ENCODE results near the gene CDHR4. TPM values are rescaled to one million over a fixed set of nuclear protein-coding genes. Genes with fewer than 3 reads are reported as not detected.

Gene CDHR4
- total RNA-seq, 4 donors from 2014 or later: 0.36 to 6.0 TPM; not detected in 2

DNA sequence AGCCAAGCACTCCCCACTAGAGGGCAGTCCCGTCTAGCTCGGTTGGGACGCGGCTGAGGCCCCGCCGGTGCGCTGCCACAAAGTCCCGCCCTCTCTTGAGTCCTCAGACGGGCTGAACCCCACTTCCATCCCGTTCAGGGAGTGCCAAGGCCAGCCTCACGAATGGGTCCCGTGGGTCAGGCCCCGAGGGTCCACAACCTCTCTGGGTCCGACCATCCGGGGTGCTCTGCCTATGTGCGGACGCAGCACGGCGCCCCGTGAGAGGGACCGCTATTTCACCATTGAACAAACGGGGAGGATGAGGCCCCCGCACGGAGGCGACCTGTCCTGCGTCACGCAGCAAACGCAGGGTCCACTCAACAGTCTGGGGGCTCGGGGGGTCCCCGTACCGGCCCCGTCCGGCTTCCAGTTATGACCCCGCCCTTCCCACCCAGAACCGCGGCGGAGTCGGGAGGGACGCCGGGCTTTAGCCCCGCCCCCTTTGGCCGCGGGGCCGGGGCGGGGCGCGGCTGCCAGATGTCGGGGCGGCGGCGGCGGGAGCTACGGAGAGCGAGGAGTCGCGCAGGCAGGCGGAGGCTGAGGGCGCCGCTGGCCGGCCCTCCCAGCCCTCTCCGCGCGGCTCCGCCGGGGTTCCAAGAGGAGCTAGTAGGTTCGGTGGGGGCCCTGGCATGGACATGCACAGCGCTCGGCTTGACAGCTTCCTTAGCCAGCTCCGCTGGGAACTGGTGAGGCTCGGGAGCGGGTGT is 3.2 kb upstream of the CDHR4 start, which contains the start of gene INKA1:
Gene INKA1, plus strand, starts transcription at position 543 of the 746 bp plus-strand sequence. Its CDS starts 132 bp downstream, at position 675.
- peak; percentile 64 for DNase-seq (ENCODE audit: low spot score)
- ATAC-seq (ENCODE audit: low FRiP score): peak; percentile 92
- TF ChIP-seq, protein P1, sequence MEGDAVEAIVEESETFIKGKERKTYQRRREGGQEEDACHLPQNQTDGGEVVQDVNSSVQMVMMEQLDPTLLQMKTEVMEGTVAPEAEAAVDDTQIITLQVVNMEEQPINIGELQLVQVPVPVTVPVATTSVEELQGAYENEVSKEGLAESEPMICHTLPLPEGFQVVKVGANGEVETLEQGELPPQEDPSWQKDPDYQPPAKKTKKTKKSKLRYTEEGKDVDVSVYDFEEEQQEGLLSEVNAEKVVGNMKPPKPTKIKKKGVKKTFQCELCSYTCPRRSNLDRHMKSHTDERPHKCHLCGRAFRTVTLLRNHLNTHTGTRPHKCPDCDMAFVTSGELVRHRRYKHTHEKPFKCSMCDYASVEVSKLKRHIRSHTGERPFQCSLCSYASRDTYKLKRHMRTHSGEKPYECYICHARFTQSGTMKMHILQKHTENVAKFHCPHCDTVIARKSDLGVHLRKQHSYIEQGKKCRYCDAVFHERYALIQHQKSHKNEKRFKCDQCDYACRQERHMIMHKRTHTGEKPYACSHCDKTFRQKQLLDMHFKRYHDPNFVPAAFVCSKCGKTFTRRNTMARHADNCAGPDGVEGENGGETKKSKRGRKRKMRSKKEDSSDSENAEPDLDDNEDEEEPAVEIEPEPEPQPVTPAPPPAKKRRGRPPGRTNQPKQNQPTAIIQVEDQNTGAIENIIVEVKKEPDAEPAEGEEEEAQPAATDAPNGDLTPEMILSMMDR (IDR thresholded peaks at IDR 0.05): peak in 1 of 3 donors; percentile 25

DNA sequence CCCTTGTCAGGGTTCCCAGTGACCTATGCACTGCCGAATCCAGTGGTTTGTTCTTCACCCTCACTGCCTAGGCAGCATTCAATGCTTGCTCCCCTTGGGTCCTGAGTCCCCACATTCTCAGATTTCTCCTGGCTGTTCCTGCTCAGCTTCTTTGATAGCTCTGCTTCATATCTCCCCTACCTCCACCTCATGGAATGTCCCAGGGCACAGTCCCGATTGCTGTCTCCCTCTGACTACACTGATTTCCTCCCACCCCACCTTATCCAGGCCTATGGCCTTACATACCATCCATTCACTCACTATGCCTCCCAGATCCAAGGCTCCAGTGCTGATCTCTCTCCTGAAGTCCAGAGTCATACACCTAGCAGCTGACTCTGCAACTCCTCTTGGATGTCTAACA is 1.5 kb upstream of the CDHR4 start:
- TF ChIP-seq, protein P1 (IDR thresholded peaks at IDR 0.05): no peak
- ATAC-seq (ENCODE audit: low FRiP score) (no peak), DNase-seq (ENCODE audit: low spot score) (no peak)

DNA sequence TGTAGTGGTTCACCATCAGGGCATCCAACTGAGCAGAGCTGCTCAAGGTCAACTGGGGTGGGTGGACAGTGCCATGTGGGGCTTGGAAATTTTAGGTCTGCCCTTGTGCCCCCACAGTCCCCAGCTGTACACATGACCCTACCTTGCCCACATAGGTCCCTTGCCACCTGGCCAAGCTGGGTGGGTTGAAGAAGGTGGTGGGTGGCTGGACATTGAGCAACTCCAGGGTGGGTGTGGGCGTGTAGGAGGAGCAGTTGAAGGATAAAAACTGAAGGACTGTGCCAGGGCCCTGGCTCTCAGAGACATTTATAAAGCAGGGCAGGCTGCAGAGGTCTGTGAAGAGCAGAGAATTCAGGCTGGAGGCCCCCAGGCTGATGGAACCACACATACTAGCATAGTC is 568 bp downstream of the CDHR4 start:
- DNase-seq (ENCODE audit: low spot score) (no peak), ATAC-seq (ENCODE audit: low FRiP score) (no peak)
- TF ChIP-seq, protein P1 (IDR thresholded peaks at IDR 0.05): no peak

DNA sequence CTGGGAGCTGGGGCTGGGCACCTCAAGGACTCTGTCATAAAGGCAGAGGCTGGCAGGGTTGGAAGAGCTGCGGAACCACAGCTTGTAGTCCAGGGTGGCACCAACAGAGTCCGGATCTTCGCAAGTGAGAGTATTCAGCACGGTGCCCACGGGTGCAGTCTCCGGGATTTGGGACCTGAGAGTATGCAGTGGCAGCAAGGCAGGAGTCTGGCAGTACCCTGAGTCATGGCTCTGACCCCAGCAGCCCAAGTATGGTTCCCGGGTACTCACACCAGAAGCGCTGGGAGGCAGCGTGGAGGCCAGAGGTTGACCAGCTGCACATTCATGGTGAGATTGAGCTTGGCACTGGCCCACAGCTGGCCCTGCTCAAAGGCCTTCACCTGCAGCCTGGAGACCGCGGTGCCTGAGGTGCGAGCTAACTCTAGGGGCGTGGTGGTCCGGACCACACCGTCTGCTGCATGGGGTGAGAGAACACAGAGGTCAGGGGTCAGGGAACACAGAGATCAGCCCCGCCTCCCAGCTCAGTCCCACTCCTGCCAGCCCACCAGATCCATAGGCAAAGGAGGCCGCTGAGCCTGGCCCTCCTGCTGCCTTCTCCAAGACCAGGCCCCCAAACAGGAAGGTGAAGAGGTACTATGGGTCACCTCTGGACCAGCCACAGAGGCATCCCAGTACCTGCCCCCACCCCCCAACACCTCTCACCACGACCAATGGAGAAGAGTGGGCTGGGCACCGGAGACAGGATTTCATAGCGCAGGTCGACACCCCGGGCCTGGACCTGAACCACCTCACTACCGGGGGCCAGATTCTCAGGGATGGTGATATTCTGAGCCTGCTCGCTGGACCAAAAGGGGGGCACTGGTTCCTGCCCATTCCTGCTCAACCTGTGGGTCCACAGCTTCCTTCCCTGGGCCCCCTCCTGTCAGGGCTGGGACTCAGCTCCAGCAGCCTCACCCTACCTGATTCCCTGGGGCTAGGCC is 4.5 kb downstream of the CDHR4 start:
- DNase-seq (ENCODE audit: low spot score) (no peak), ATAC-seq (ENCODE audit: low FRiP score) (no peak)
- TF ChIP-seq, protein P1 (IDR thresholded peaks at IDR 0.05): no peak

DNA sequence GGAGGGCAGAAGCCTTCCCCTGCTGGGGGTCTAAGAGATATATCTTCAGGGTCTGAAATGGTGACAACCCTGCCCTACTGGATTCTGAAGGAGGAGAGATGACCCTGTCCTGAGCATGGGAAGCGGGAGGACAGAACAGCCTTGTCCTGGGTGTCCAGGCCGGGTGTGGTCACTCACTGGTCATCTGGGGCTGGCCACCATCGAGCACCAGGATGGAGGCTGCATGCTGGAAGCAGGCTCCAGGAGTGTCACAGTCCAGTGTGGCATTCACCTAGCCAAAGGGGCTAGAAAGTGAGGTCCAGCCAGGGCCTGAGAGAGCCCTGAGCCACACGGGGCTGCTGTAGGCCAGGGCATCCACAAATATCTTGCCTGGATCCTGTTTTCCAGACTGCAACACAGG is 5.2 kb downstream of the CDHR4 start:
- DNase-seq (ENCODE audit: low spot score): no peak
- TF ChIP-seq, protein P1 (IDR thresholded peaks at IDR 0.05): no peak
- ATAC-seq (ENCODE audit: low FRiP score): no peak

DNA sequence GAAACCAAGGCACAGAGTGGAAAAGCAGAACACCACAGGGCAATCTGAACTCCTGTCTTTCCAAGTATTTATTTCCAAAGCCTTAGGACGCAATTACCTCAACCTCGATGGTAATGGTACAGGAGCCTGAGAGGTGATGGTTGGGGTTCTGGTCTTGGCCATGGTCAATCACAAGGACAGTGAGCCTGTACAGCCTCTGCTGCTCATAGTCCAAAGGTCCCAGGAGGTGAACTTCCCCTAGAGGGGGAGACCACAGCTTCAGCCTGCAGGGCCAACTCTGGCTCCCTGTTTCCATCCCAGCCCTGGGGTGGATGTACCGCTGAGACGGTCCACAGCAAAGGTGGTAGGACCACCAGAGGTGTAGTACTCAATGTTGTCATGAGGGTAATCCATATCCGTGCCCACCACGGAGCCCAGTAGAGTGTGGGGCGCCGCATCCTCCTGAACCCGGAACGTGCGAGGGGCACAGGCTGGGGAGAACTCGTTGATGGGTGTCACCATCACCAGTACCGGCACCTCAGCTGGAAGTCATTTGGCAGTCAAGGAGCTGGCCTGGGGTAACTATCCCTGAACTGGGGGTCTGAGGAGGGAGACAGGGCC is 6.1 kb downstream of the CDHR4 start:
- TF ChIP-seq, protein P1 (IDR thresholded peaks at IDR 0.05): no peak
- DNase-seq (ENCODE audit: low spot score) (no peak), ATAC-seq (ENCODE audit: low FRiP score) (no peak)

Data from omental fat pad (tissue), 4 donors.